ENCODE results near the gene FRMD4A.
"Not testable (repeated sequence)": the region's sequence is repeated elsewhere in the genome, so short reads cannot be mapped to it uniquely, and the experiment has no call there.

The FRMD4A gene

DNA sequence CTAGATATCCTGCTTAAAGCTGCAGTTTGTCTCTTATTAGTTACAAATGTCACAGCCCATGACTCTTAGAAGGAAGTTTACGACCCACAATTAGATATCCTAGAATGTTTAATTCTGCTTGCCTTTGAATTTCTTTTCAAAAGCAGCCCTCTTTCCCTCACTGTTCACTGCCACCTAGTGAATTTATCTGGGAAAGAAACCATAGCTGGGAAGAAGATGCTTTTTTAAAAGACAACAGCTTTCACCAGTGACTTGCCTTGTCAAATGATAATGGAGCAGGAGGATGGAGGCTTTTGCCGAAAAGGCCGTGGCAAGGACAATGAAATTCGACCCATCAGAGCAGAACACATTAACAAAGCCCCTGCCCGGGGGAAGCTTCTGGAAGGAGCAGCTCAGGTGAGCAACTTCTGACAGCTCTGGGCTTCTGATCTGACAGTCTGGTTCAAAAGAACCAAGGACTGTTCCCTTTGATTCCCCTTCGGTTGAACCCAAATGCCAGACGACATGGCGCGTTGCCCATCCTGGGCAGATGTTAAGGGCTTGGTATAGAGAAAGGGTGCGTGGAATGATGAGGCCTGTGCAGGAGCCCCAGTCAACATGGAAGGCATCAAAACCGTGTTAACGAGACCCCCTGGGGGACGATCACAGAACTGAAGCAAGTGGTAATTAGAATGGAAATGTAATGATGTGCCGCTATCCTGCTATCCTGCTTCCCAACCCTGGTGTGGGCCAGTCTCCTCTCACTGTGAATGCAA is 236.8 kb downstream of the FRMD4A start:
- no peak for DNase-seq (ENCODE audit: low spot score)

- DNase-seq (ENCODE audit: low spot score) = no peak
Observed at GRCh38 chr10:14092799-14093198, 237.9 kb downstream of the FRMD4A start.

GRCh38 chr10:14089556-14090292 is 241.0 kb downstream of the FRMD4A start:
- DNase-seq (ENCODE audit: low spot score) = no peak

- DNase-seq (ENCODE audit: low spot score) = no peak
Observed at GRCh38 chr10:14087566-14087965, 243.2 kb downstream of the FRMD4A start.

GRCh38 chr10:14086596-14086995 is 244.1 kb downstream of the FRMD4A start:
- no peak for DNase-seq (ENCODE audit: low spot score)

- no peak for DNase-seq (ENCODE audit: low spot score)
Observed at GRCh38 chr10:14084875-14085274, 245.8 kb downstream of the FRMD4A start.

GRCh38 chr10:14080795-14081194 is 249.9 kb downstream of the FRMD4A start:
- no peak for DNase-seq (ENCODE audit: low spot score)

- no peak for DNase-seq (ENCODE audit: low spot score)
Observed at GRCh38 chr10:14077430-14077829, 253.3 kb downstream of the FRMD4A start.

GRCh38 chr10:14074062-14074884 is 256.5 kb downstream of the FRMD4A start:
- DNase-seq (ENCODE audit: low spot score) = no peak

DNA sequence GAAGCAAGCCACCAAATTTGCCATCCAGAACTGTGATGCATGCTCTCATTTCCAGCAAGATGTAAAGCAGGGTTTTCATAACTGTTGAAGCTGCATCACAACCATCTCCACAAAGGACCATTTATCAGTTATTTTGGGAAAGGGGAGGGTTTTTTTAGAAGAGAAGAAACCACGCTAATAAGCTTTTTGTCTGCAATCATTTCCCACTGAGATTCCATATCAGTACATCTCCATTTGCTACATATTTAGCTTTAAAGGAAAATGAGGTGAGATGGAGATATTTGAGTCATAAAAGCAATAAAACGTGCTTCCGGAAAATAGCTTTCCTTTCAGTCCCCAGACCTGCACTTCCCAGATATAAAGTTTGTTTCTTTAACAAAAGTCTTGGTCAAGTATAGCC is 258.2 kb downstream of the FRMD4A start:
- DNase-seq (ENCODE audit: low spot score) = no peak

- no peak for DNase-seq (ENCODE audit: low spot score)
Observed at GRCh38 chr10:14071956-14072355, 258.8 kb downstream of the FRMD4A start.

GRCh38 chr10:14068601-14069250 is 262.0 kb downstream of the FRMD4A start:
- DNase-seq (ENCODE audit: low spot score) = no peak

GRCh38 chr10:14067638-14068037 is 263.1 kb downstream of the FRMD4A start:
- not testable (repeated sequence) for DNase-seq (ENCODE audit: low spot score)

DNA sequence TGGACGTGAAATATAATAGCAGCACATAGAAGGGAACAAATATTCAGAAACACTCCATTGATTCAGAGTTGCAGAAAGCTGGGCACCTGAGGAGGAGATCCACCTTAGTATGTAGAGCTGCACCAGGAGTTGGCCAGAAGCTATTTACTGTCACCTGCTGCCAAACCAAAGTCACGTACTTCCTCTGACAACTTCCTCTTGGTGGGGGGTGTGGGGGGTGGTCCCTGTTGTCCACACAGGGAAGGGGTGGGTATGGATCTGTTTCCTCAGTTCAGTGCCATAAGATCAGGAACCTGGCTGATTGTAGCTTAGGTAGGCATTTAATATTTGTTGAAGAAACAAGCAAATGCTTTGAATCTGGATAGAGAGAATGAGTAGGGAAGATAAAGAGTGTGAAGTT is 264.6 kb downstream of the FRMD4A start:
- DNase-seq (ENCODE audit: low spot score) = no peak

GRCh38 chr10:14063531-14064285 is 267.0 kb downstream of the FRMD4A start:
- DNase-seq (ENCODE audit: low spot score) = no peak

DNA sequence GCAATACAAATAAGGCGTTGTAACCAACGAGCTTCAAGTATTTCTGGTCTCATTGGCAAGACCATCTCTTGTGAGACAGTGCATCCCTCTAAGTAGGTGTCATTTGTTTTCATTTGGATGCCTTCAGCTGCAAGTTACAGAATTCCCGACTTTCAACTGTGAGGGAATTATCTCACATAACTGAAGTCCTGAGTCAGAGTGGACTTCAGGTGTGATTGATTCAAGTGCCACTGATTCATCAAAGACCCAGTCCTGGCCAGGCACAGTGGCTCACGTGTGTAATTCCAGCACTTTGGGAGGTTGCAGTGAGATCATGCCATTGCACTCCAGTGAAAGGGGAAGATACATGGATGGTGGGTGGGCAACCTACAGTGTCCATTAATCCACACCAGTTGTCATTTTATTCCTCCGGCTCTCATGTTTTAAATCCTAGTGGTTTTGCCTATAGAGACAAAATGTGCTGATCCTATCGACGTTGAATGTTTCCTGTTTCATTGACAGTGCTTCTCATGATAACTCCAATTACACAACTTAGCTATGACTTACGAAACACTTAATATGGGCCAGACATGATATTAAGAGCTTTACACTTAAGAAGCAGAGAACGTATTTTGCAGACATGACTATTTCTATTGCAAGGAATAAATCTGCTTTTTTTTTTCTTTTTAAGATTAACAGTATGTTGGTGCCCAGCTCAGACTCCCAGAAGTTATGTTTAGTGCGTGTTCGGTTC is 268.0 kb downstream of the FRMD4A start:
- DNase-seq (ENCODE audit: low spot score) = no peak

DNA sequence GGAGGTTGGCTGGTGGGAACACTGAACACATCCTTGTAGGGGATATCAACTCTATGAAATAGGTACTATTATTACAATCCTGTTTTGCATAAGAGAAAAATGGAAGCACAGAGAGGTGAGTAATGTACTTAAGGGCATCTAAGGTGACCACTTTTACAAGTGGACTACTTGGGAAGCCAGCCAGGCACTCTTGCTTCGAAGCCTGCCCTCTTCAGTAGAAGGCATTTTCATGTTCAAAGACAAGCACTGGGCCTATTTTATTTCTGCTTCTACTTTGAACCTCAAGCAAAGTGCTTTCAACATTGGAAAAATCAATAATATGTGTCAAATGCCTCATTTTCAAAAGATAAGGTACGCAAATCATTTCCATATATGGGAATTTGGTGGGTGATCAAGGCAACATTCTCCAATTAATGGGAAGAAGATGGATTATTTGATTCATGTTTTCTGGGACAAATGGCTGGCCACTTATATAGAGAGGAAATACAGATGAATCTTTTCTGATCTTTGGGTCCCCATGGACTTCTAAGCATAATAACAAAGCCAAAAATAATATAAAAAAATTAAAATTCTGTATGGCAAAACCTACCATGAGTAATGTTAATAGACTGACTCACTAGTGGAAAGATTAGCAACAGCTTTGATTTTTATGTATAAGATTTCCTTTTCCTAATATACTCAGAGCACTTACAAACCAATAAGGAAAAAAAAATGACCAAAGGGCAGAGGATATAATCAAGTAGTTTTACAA is 270.2 kb downstream of the FRMD4A start:
- DNase-seq (ENCODE audit: low spot score) = no peak

GRCh38 chr10:14056610-14057332 is 274.0 kb downstream of the FRMD4A start:
- no peak for DNase-seq (ENCODE audit: low spot score)

DNA sequence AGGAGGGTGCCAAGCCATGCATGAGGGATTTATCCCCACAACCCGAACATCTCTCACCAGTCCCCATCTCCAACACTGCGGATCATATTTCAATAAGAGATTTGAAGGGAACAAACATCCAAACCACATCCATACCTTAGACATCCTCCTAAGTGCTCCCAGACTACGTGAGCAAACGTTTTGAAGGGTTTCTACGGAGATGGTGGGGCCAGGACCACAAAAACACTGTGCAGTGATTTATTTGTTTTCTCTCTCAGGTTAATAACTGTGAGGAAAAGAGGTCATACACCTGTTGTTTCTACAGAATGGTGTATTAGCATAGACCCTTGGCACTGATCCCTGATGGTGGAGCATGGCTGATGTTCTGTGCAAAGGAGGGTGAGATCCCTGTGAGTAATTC is 277.8 kb downstream of the FRMD4A start:
- DNase-seq (ENCODE audit: low spot score) = no peak
